Right lobe of liver (tissue), 4 donors: Measurements from ENCODE around the gene ARHGEF11.

Experiments used
- POLR2A ChIP-seq: fragments of 450-650 bp; IDR thresholded peaks from one replicate; pipeline ENCODE4 v1.6.1; 2017; ENCODE audit warnings: antibody characterized with exemption, mild to moderate bottlenecking
- TF ChIP-seq, protein P1 (sequence below), 4 donors: fragments of 200-600 bp in 3 of 4; fragments of 450-650 bp in 1 of 4; IDR thresholded peaks; one replicate each; pipeline versions ENCODE4 v1.5.1 to v1.8.0; 2016 to 2022; ENCODE audit warnings: antibody characterized with exemption in 4 of 4, mild to moderate bottlenecking in 2 of 4
- donor health status: DM: no; HTN: no; CAD: no.
- donor health status: DM: no; HTN: no; CAD: no.
- donor health status: DM: no; HTN: yes; CAD: no.

DNA sequence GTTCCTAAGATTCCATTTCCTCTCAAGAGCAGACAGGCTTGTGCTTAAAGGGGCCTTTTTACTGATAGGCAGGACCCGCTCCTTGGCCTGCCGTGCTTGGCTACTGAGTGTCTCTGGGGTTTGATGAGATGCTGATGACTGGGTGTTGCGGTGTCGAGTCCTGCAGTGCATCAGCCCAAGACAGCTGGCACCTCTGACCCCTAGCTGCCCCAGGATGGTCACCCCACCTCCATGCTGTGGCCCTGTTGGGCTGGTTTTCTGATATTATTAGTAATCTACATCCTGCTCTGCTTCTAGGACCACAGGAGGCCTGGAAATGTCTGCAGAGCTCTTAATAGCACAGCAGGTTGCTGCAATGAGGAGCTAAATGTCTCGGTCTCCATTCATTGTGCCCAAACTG, 96.4 kb downstream of the ARHGEF11 start:
- TF ChIP-seq, protein P1, sequence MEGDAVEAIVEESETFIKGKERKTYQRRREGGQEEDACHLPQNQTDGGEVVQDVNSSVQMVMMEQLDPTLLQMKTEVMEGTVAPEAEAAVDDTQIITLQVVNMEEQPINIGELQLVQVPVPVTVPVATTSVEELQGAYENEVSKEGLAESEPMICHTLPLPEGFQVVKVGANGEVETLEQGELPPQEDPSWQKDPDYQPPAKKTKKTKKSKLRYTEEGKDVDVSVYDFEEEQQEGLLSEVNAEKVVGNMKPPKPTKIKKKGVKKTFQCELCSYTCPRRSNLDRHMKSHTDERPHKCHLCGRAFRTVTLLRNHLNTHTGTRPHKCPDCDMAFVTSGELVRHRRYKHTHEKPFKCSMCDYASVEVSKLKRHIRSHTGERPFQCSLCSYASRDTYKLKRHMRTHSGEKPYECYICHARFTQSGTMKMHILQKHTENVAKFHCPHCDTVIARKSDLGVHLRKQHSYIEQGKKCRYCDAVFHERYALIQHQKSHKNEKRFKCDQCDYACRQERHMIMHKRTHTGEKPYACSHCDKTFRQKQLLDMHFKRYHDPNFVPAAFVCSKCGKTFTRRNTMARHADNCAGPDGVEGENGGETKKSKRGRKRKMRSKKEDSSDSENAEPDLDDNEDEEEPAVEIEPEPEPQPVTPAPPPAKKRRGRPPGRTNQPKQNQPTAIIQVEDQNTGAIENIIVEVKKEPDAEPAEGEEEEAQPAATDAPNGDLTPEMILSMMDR (IDR thresholded peaks at IDR 0.05) = no peak
- TF ChIP-seq POLR2A = no peak
